SH-SY5Y (cell line): ENCODE results near the gene UPF3A.

Source experiments
- GATA2 ChIP-seq: IDR thresholded peaks from 2 replicates; pipeline ENCODE4 v1.6.1; 2011; ENCODE audit warnings: mild to moderate bottlenecking, low read depth, low read length
- GATA3 ChIP-seq: IDR thresholded peaks from 2 replicates; pipeline ENCODE4 v1.6.1; 2011; ENCODE audit warnings: low read depth, mild to moderate bottlenecking, low read length, moderate library complexity

- TF ChIP-seq GATA2 (no peak), GATA3 (no peak)
These were observed 38.7 kb downstream of the UPF3A start for GRCh38 chr13:114320065-114320464.
